Kidney epithelial cell (primary cell): ENCODE results near the gene CCL18. TPM values are rescaled to one million over a fixed set of nuclear protein-coding genes. Genes with fewer than 3 reads are reported as not detected.

Experiments
- DNase-seq: peaks from one replicate; pipeline ENCODE4 v3.0.0-alpha.2; 2010; ENCODE audit warnings: low read depth
- H3K27me3 ChIP-seq: 2 replicates; pipeline ENCODE4 v1.6.0; 2011; ENCODE audit warnings: low read length; ENCODE audit not compliant: control insufficient read depth, insufficient read depth
- H3K36me3 ChIP-seq: 2 replicates; pipeline ENCODE4 v1.5.1; 2011; ENCODE audit warnings: low read length; ENCODE audit not compliant: control insufficient read depth, insufficient read depth
- H3K4me3 ChIP-seq: 2 replicates; pipeline ENCODE4 v1.5.1; 2011; ENCODE audit warnings: low read depth, mild to moderate bottlenecking, control low read depth, low read length
- total RNA-seq: library from RNA; depleted of rRNA; stranded (reverse); fragments of >200 nt; gene quantifications from 2 replicates; pipeline ENCODE4 v1.2.3, GENCODE V29; 2015
- TF ChIP-seq, protein P1 (sequence below): IDR thresholded peaks from 2 replicates; pipeline ENCODE4 v1.5.1; 2011; ENCODE audit warnings: mild to moderate bottlenecking, moderate library complexity, low read length, control low read depth, inconsistent platforms; ENCODE audit not compliant: insufficient read depth, poor library complexity, severe bottlenecking

Gene CCL18
- total RNA-seq, 1 donor from 2014 or later, result not detected

DNA sequence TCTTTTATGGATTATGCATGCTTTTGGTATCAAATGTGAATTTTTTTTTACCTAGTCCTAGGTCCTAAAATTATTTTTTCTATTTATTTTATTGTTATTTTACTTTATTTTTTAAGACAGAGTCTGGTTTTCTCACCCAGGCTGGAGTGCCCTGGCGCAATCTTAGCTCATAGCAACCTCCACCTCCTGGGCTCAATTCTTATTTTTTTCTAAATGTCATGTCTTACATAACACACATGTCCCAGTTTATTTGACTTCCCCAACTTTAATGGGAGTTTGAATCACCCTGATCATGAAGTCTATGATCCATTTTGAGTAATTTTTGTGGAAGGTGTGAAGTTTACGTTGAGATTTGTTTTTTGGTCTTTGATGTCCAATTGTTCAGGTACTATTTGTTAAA is 3.3 kb upstream of the CCL18 start:
- TF ChIP-seq, protein P1, sequence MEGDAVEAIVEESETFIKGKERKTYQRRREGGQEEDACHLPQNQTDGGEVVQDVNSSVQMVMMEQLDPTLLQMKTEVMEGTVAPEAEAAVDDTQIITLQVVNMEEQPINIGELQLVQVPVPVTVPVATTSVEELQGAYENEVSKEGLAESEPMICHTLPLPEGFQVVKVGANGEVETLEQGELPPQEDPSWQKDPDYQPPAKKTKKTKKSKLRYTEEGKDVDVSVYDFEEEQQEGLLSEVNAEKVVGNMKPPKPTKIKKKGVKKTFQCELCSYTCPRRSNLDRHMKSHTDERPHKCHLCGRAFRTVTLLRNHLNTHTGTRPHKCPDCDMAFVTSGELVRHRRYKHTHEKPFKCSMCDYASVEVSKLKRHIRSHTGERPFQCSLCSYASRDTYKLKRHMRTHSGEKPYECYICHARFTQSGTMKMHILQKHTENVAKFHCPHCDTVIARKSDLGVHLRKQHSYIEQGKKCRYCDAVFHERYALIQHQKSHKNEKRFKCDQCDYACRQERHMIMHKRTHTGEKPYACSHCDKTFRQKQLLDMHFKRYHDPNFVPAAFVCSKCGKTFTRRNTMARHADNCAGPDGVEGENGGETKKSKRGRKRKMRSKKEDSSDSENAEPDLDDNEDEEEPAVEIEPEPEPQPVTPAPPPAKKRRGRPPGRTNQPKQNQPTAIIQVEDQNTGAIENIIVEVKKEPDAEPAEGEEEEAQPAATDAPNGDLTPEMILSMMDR, result no peak
- no peaks in the 10 kb centered on the region for H3K36me3 ChIP-seq
- DNase-seq, result no peak

DNA sequence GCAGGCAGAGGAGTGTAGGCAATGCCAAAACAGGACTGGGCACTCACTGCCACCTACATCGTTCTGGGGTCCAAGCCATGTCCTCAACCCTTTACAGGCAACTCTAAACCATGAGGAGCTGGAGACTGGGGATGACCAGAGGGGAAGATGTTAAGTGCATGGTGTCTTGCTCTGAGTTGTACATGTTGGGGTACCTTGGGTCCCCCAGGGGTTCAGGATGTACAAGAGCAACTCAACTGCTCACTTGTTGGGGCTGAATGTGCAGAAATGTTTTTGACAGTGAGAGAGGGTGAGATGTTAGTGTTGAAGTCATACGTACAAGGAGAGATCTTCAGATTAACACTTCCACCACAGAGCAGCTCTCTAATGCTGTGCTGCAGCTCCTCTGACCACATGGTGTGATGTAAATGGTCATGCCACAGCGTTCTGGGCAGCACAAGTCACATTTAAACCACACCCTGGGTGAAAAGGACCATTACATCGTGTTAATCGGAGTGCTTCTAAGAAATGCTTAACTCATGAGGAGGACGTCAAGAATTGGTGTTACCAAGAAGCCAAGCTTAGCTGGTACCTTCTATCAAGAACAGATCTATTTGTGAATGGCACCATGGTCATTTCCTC is 2.4 kb downstream of the CCL18 start:
- no peaks in the 10 kb centered on the region for H3K27me3 ChIP-seq
- H3K36me3 ChIP-seq, result no peaks in the 10 kb centered on the region
- no peak for DNase-seq
- TF ChIP-seq, protein P1, result no peak
- H3K4me3 ChIP-seq, result no peak overlapping the region

More for the DNA sequence above, 3.3 kb upstream of the CCL18 start:
- Histone ChIP-seq H3K27me3 (no peaks in the 10 kb centered on the region), H3K4me3 (no peak overlapping the region)

DNA sequence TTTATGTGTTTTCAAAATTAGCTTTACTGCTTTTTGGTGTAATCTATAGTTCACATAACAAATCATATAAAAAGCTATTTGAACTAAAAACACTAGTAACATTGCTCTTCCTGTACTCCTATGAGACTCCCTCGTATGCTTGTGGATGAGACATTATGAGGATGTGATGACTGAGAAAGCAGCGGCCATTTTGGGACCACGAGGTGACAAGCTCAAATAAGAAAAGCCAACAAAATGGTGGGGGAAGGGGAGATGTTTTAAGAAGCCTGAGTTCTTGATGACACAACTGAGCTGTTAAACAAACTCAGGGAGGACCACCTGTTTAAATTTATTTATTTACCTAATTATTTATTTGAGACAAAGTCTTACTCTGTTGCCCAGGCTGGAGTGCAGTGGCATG is 4.5 kb downstream of the CCL18 start:
- Histone ChIP-seq H3K36me3 (no peaks in the 10 kb centered on the region), H3K4me3 (no peak overlapping the region)
- DNase-seq, result no peak

DNA sequence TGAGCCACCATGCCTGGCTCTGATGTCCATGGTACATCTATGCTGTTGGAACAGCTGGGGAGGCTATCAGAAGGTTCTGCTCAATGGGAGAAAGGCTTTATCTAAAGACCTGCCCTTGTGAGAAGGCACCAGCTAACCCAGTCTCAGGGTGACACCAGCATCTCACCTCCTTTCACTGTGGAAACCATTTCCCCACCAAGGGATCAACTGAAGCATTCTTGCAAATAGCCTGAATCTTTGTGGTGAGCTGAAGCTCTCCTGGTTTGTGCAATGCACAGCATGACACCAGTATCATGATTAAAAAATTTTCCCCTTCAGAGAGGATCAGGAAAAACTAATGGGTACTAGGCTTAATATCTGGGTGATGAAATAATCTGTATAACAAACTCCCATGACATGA is 5.1 kb downstream of the CCL18 start:
- no peak for DNase-seq

More for the DNA sequence above, 4.5 kb downstream of the CCL18 start:
- TF ChIP-seq, protein P1, result no peak
- H3K27me3 ChIP-seq, result no peaks in the 10 kb centered on the region

DNA sequence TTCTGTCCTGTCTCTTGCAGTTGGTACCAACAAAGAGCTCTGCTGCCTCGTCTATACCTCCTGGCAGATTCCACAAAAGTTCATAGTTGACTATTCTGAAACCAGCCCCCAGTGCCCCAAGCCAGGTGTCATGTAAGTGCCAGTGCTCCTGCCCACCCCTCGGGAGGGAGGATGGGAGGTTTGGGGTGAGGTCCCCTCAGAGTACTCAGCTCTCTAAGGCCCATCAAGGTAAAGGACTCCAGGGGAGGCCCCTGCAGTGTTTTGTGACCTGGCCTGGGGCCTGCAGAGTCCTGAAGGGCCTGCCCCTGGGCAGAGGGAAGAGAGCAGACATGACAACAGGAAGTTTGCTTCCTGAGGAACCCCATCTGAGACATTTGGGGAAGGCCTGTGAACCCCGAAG is 6.4 kb downstream of the CCL18 start:
- H3K27me3 ChIP-seq, result no peaks in the 10 kb centered on the region
- TF ChIP-seq, protein P1, result no peak
- no peak overlapping the region for H3K4me3 ChIP-seq
- H3K36me3 ChIP-seq, result no peaks in the 10 kb centered on the region
- DNase-seq, result no peak

More for the DNA sequence above, 5.1 kb downstream of the CCL18 start:
- no peaks in the 10 kb centered on the region for H3K36me3 ChIP-seq
- H3K4me3 ChIP-seq, result no peak overlapping the region
- H3K27me3 ChIP-seq, result no peaks in the 10 kb centered on the region
- TF ChIP-seq, protein P1, result no peak

DNA sequence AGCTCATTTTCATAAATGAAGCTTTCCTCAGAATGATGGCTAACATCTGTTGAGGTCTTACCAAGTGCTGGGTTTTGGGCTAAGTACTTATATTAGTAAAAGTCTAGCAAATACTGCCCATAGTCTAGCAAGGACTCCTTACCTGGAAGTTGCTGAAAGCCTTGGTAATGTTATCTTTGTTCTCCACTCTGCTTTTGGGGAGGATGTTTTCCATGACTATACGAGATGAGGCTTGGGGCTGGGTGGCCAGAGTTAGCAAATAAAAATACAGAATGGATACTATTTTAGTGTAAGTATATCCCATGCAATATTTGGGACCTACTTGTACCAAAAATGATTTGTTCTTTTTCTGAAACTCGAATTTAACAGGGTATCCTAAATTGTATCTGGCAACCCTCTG is 7.7 kb downstream of the CCL18 start:
- Histone ChIP-seq H3K4me3 (no peak overlapping the region), H3K27me3 (no peaks in the 10 kb centered on the region), H3K36me3 (no peaks in the 10 kb centered on the region)
- DNase-seq, result no peak
- TF ChIP-seq, protein P1, result no peak
